Keratinocyte (primary cell): ENCODE data around the gene EBF4.

Experiments used
- CTCF ChIP-seq, 3 experiments: IDR thresholded peaks in 1 of 3; conservative IDR thresholded peaks in 1 of 3; optimal IDR thresholded peaks in 1 of 3; 2 replicates in 2 of 3; 3 replicates in 1 of 3; pipeline versions ENCODE3 to v1.5.1; 2011; ENCODE audit warnings: low read length in 3 of 3, mild to moderate bottlenecking in 3 of 3, moderate library complexity in 2 of 3, control low read depth in 1 of 3, inconsistent platforms in 1 of 3; ENCODE audit not compliant: insufficient read depth in 2 of 3; ENCODE audit errors: extremely low read depth in 1 of 3
- EZH2 ChIP-seq: IDR thresholded peaks from one replicate; pipeline ENCODE4 v1.6.1; 2012; ENCODE audit warnings: inconsistent platforms, mild to moderate bottlenecking, low read length, moderate library complexity

GRCh38 chr20:2794866-2795447 is 102.4 kb downstream of the EBF4 start:
- TF ChIP-seq CTCF (optimal IDR thresholded peaks at IDR 0.05 in 1 of 3, IDR thresholded peaks at IDR 0.05 in 1 of 3, conservative IDR thresholded peaks at IDR 0.05 in 1 of 3; ENCODE audit: extremely low read depth in 1 of 3, insufficient read depth in 2 of 3, low read length in 3 of 3) (no peak), EZH2 (no peak)
